Astrocyte (in vitro differentiated cells and primary cell): ENCODE measurements around the gene RALGPS1. TPM values are rescaled to one million over a fixed set of nuclear protein-coding genes. Genes with fewer than 3 reads are reported as not detected.
A peak's percentile ranks its signal among the peaks of the same experiment; 100 is the strongest.

Experiments
- DNase-seq: peaks from one replicate; pipeline ENCODE4 v3.0.0-alpha.2; 2010; ENCODE audit warnings: low read depth
- FAIRE-seq: peaks from 2 replicates; lab custom pipeline; 2011; peaks lifted over from hg19 to GRCh38; lab: Jason Lieb, UNC
- H2AFZ ChIP-seq: 2 replicates; pipeline ENCODE4 v1.6.0; 2012; ENCODE audit warnings: low read depth, low read length, inconsistent platforms
- H3K27ac ChIP-seq: 2 replicates; pipeline ENCODE4 v1.5.1; 2011; ENCODE audit warnings: low read depth, low read length, inconsistent platforms
- H3K27me3 ChIP-seq: 2 replicates; pipeline ENCODE4 v1.6.0; 2011; ENCODE audit warnings: low read length, inconsistent platforms; ENCODE audit not compliant: insufficient read depth
- H3K36me3 ChIP-seq: 2 replicates; pipeline ENCODE4 v1.5.1; 2011; ENCODE audit warnings: low read length, inconsistent platforms; ENCODE audit not compliant: insufficient read depth
- H3K4me1 ChIP-seq: 2 replicates; pipeline ENCODE4 v1.5.1; 2011; ENCODE audit warnings: low read length, inconsistent platforms; ENCODE audit not compliant: insufficient read depth
- H3K4me2 ChIP-seq: 2 replicates; pipeline ENCODE4 v1.6.0; 2012; ENCODE audit warnings: low read length, inconsistent platforms
- H3K4me3 ChIP-seq: 2 replicates; pipeline ENCODE4 v1.5.1; 2011; ENCODE audit warnings: low read depth, mild to moderate bottlenecking, low read length, inconsistent platforms; ENCODE audit not compliant: insufficient read depth
- H3K79me2 ChIP-seq: 2 replicates; pipeline ENCODE4 v1.6.0; 2012; ENCODE audit warnings: mild to moderate bottlenecking, low read length, inconsistent platforms; ENCODE audit not compliant: insufficient read depth
- H3K9ac ChIP-seq: 2 replicates; pipeline ENCODE4 v1.6.0; 2012; ENCODE audit warnings: mild to moderate bottlenecking, low read length, inconsistent platforms
- H3K9me3 ChIP-seq: 2 replicates; pipeline ENCODE4 v1.5.1; 2012; ENCODE audit warnings: low read depth, mild to moderate bottlenecking, low read length, inconsistent platforms; ENCODE audit not compliant: insufficient read depth
- H4K20me1 ChIP-seq: 2 replicates; pipeline ENCODE4 v1.6.0; 2012; ENCODE audit warnings: low read length, inconsistent platforms; ENCODE audit not compliant: insufficient read depth
- H3K27ac Mint-ChIP-seq: one replicate; pipeline ENCODE4 v1.8.0; 2021; ENCODE audit warnings: mild to moderate bottlenecking, mixed read lengths; ENCODE audit not compliant: unreplicated experiment
- H3K27me3 Mint-ChIP-seq: one replicate; pipeline ENCODE4 v1.8.0; 2021; ENCODE audit warnings: low read depth, mixed read lengths; ENCODE audit not compliant: unreplicated experiment
- H3K36me3 Mint-ChIP-seq: one replicate; pipeline ENCODE4 v1.8.0; 2021; ENCODE audit warnings: low read depth, mixed read lengths; ENCODE audit not compliant: unreplicated experiment
- H3K4me1 Mint-ChIP-seq: one replicate; pipeline ENCODE4 v1.8.0; 2021; ENCODE audit warnings: low read depth, mixed read lengths; ENCODE audit not compliant: unreplicated experiment
- H3K4me3 Mint-ChIP-seq: one replicate; pipeline ENCODE4 v1.8.0; 2021; ENCODE audit warnings: mild to moderate bottlenecking, moderate library complexity, mixed read lengths; ENCODE audit not compliant: unreplicated experiment
- H3K9me3 Mint-ChIP-seq: one replicate; pipeline ENCODE4 v1.8.0; 2021; ENCODE audit warnings: mild to moderate bottlenecking, mixed read lengths; ENCODE audit not compliant: unreplicated experiment
- CTCF ChIP-seq: IDR thresholded peaks from 2 replicates; pipeline ENCODE4 v1.5.1; 2011; ENCODE audit warnings: low read depth, mild to moderate bottlenecking, inconsistent platforms, low read length, moderate library complexity; ENCODE audit not compliant: insufficient read depth
- EZH2 ChIP-seq: IDR thresholded peaks from 2 replicates; pipeline ENCODE4 v1.6.1; 2012; ENCODE audit warnings: mild to moderate bottlenecking, low read length, inconsistent platforms; ENCODE audit not compliant: insufficient read depth
- total RNA-seq: library from RNA; stranded (reverse); gene quantifications from 2 replicates; pipeline ENCODE4 v1.2.1, GENCODE V29; 2021

Gene RALGPS1
- total RNA-seq, 1 donor from 2014 or later = 2.8 TPM

DNA sequence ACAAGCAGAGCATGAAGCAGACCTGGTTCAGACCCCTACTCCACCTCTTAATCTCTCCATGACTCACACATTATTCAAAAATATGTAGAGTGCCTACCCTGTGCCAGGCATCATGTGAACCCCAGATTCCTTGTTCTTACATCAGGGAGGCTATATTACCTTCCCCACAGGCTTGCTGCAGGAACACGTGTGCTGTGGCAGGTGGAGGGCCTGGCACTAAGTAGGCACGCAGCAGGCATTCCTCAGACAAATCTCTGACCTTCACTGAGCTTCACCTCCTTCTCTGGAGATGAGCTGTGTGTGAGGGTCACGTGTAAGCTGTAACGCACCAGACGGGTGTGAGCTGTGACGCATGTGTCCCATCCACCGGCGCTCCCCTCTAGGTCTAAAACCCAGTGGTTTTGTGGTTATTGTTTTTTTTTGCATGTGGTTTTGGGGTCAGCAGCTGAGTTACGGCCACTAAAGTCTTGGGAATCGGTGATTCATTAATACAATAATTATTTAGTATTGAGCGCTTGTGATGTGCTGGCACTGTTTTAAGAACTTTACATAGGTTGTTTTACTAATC lies 177.5 kb downstream of the RALGPS1 start:
- FAIRE-seq = no peak
- Histone ChIP-seq H2AFZ (no peak overlapping the region), H3K79me2 (no peaks in the 10 kb centered on the region), H3K4me1 (peaks cover 10% of the 10 kb centered on the region), H3K36me3 (no peaks in the 10 kb centered on the region), H3K9me3 (no peaks in the 10 kb centered on the region), H3K4me2 (peak overlapping the region; percentile 23), H3K4me3 (no peak overlapping the region), H3K27ac (no peak overlapping the region), H3K9ac (no peak overlapping the region), H4K20me1 (peaks cover 18% of the 10 kb centered on the region), H3K27me3 (peaks cover 48% of the 10 kb centered on the region)
- H3K27me3 Mint-ChIP-seq = peaks cover 34% of the 10 kb centered on the region
- H3K4me3 Mint-ChIP-seq = no peak overlapping the region
- H3K27ac Mint-ChIP-seq = no peak overlapping the region
- TF ChIP-seq EZH2 = no peak
- no peak for TF ChIP-seq CTCF
- H3K36me3 Mint-ChIP-seq = peaks cover 10% of the 10 kb centered on the region
- no peaks in the 10 kb centered on the region for H3K9me3 Mint-ChIP-seq
- H3K4me1 Mint-ChIP-seq = no peaks in the 10 kb centered on the region
- DNase-seq = peak; percentile 67

DNA sequence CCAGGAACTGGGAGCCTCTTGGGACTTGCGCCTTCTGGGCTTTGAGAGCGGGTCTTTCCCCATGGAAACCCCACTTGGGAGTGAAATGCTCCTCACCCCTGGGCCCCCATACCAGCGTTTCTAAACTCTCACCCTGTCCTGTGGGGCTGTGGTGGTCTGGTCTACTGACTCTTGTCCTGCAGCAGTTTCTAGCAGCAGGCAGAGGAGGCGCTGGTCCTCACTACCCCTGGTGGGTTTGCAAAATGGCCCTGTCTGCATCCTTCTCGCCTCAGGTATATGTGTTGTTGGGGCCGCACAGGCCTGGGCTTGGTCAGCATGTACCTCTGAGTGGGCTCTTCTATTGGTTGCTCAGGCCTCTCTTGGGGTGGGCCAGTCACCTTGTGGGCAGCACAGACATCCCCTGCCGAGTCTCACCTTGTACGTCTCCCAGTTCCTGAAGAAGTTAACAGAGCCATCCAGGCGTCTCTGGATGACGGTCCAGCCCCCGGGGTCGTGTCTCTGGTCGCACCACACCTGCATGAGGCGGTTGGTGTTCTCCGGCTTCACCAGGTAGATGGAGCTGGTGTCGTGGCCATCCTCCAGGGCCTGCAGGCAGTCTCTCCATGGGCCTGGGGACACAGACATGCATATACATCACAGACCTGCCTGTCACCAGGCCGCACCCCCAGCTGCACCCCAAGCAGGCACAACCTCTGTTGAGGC lies 178.9 kb downstream of the RALGPS1 start:
- Histone ChIP-seq H3K9me3 (no peaks in the 10 kb centered on the region), H3K27ac (no peak overlapping the region), H3K4me3 (no peak overlapping the region), H2AFZ (no peak overlapping the region), H3K79me2 (no peaks in the 10 kb centered on the region), H3K36me3 (no peaks in the 10 kb centered on the region), H3K4me2 (no peak overlapping the region), H3K4me1 (peaks cover 10% of the 10 kb centered on the region), H3K9ac (no peak overlapping the region), H3K27me3 (peaks cover 52% of the 10 kb centered on the region), H4K20me1 (peaks cover 18% of the 10 kb centered on the region)
- H3K27ac Mint-ChIP-seq = no peak overlapping the region
- H3K4me3 Mint-ChIP-seq = no peak overlapping the region
- DNase-seq (no peak), FAIRE-seq (no peak)
- peaks cover 6% of the 10 kb centered on the region for H3K36me3 Mint-ChIP-seq
- peaks cover 31% of the 10 kb centered on the region for H3K27me3 Mint-ChIP-seq
- H3K9me3 Mint-ChIP-seq = no peaks in the 10 kb centered on the region
- H3K4me1 Mint-ChIP-seq = no peaks in the 10 kb centered on the region
- TF ChIP-seq CTCF (no peak), EZH2 (no peak)

- H3K4me1 Mint-ChIP-seq = no peaks in the 10 kb centered on the region
- H3K4me3 ChIP-seq = no peak overlapping the region
- peaks cover 3% of the 10 kb centered on the region for H3K36me3 Mint-ChIP-seq
- H3K4me2 ChIP-seq = no peak overlapping the region
- TF ChIP-seq CTCF (no peak), EZH2 (no peak)
- H3K4me1 ChIP-seq = peaks cover 10% of the 10 kb centered on the region
- H3K9me3 Mint-ChIP-seq = no peaks in the 10 kb centered on the region
- no peak for DNase-seq
- H3K9ac ChIP-seq = no peak overlapping the region
- no peak overlapping the region for H3K27ac Mint-ChIP-seq
- H3K27me3 Mint-ChIP-seq = peaks cover 22% of the 10 kb centered on the region
- H3K27me3 ChIP-seq = peaks cover 38% of the 10 kb centered on the region
- no peak for FAIRE-seq
- no peak overlapping the region for H3K27ac ChIP-seq
- no peaks in the 10 kb centered on the region for H3K9me3 ChIP-seq
- no peaks in the 10 kb centered on the region for H3K36me3 ChIP-seq
- no peaks in the 10 kb centered on the region for H3K79me2 ChIP-seq
- H2AFZ ChIP-seq = no peak overlapping the region
- peaks cover 18% of the 10 kb centered on the region for H4K20me1 ChIP-seq
- H3K4me3 Mint-ChIP-seq = no peak overlapping the region
These were observed 180.8 kb downstream of the RALGPS1 start for GRCh38 chr9:127095411-127095810.
